ENCODE measurements around the gene OR10A4. TPM values are rescaled to one million over a fixed set of nuclear protein-coding genes. Genes with fewer than 3 reads are reported as not detected.

The OR10A4 gene
- total and polyA plus RNA-seq, 10 of the 15 experiments (the other 5 are each of a cell fraction or from before 2014, with no cell fraction given), result not detected

GRCh38 chr11:6892400-6892799 lies 16.0 kb downstream of the OR10A4 start, which contains the start of gene OR2D2:
Gene OR2D2 (minus strand): TSS chr11:6892500. CDS start chr11:6892500, 0 bp downstream.
- no peaks in the 10 kb centered on the region for H3K4me1 ChIP-seq (ENCODE audit: control insufficient read depth, insufficient read depth, low read length)
- H3K79me2 ChIP-seq (ENCODE audit: control insufficient read depth, insufficient read depth, low read length), result no peaks in the 10 kb centered on the region
- no peak within 1 kb of the TSS for H3K4me3 ChIP-seq
- ChIA-PET SMC1A (ENCODE audit: uncharacterized antibody, unreplicated experiment) (no interaction called here), POLR2A (no interaction called here), RAD21 (ENCODE audit: unreplicated experiment) (no interaction called here), CTCF (interaction anchor here (0.6 kb wide), 1 partner anchor 234 kb away, joined by 3 read pairs; no protein-coding TSS in a partner anchor)
- H2AFZ ChIP-seq (ENCODE audit: control insufficient read depth, low read depth, low read length), result no peak within 1 kb of the TSS
- no peak within 1 kb of the TSS for H3K4me2 ChIP-seq (ENCODE audit: control insufficient read depth, insufficient read depth)
- DNase-seq (ENCODE audit: low read depth, low spot score), result no peak
- in situ Hi-C loops (cut with MboI) (no loop called here), intact Hi-C loops (cut with micrococcal nuclease; ENCODE audit: unreplicated experiment) (no loop called here)
- WGBS (ENCODE audit: insufficient coverage, insufficient replicate concordance, low lambda C conversion rate, missing lambda C conversion rate), result 17% methylated on average over 2 of the region's 2 CpGs
- H3K27me3 ChIP-seq (replicated peaks in 1 of 2; ENCODE audit: control insufficient read depth in 2 of 2, insufficient read depth in 2 of 2, low read length in 1 of 2), result no peaks in the 10 kb centered on the region
- TF ChIP-seq RAD21 (IDR thresholded peaks at IDR 0.05; ENCODE audit: insufficient read depth, low read depth, low read length), result no peak
- no peak for TF ChIP-seq POLR2A (IDR thresholded peaks at IDR 0.05; ENCODE audit: low read depth, low read length)
- TF ChIP-seq STAT3 (IDR thresholded peaks at IDR 0.05; ENCODE audit: low read depth, low read length), result no peak
- TF ChIP-seq RCOR1 (conservative IDR thresholded peaks at IDR 0.05; ENCODE audit: low read depth, low read length), result no peak
- TF ChIP-seq SREBF1 (IDR thresholded peaks at IDR 0.05; ENCODE audit: low read length), result no peak
- no peak for TF ChIP-seq NBN (IDR thresholded peaks at IDR 0.05)
- no peak for TF ChIP-seq ATF3 (IDR thresholded peaks at IDR 0.05; ENCODE audit: borderline replicate concordance, extremely low read depth, low read depth, low read length)
- no peak for TF ChIP-seq JUND (IDR thresholded peaks at IDR 0.05; ENCODE audit: low read depth, low read length)
- no peak for TF ChIP-seq ZNF622 (IDR thresholded peaks at IDR 0.05)
- no peak for TF ChIP-seq RFX5 (IDR thresholded peaks at IDR 0.05; ENCODE audit: low read depth, low read length)
- TF ChIP-seq ASH2L (IDR thresholded peaks at IDR 0.05; ENCODE audit: borderline replicate concordance, low read depth), result no peak
- no peak for TF ChIP-seq HCFC1 (IDR thresholded peaks at IDR 0.05; ENCODE audit: low read length)
- no peak for TF ChIP-seq NR2C2 (IDR thresholded peaks at IDR 0.05; ENCODE audit: borderline replicate concordance, control insufficient read depth, insufficient read length, low read depth)
- TF ChIP-seq NFIC (IDR thresholded peaks at IDR 0.05; ENCODE audit: low read depth, low read length), result no peak
- H3K9me3 ChIP-seq (replicated peaks; ENCODE audit: control insufficient read depth, insufficient read depth, low read length), result no peaks in the 10 kb centered on the region
- no TSS peak for BruUV-seq (replicated peaks)
- no peaks in the 10 kb centered on the region for H4K20me1 ChIP-seq (ENCODE audit: control insufficient read depth, insufficient read depth)
- FAIRE-seq, result no peak
- no peak within 1 kb of the TSS for H3K27ac ChIP-seq (ENCODE audit: control insufficient read depth, insufficient read depth)
- no peaks in the 10 kb centered on the region for H3K36me3 ChIP-seq (ENCODE audit: control insufficient read depth in 2 of 2, insufficient read depth in 2 of 2, low read length in 1 of 2)
- ATAC-seq, result no peak
- H3K9ac ChIP-seq (ENCODE audit: control insufficient read depth, insufficient read depth, low read length), result no peak within 1 kb of the TSS
